Immature natural killer cell (primary cell): ENCODE results near the gene YTHDF1. TPM values are rescaled to one million over a fixed set of nuclear protein-coding genes. Genes with fewer than 3 reads are reported as not detected.

Experiments
- DNase-seq, 3 donors: peaks; one replicate each; pipeline ENCODE4 v3.0.0; 2022; ENCODE audit warnings: mixed read lengths in 1 of 3
- H3K27ac Mint-ChIP-seq, 6 donors: one replicate each; pipeline ENCODE4 v1.8.0; 2020; ENCODE audit warnings: mixed read lengths in 6 of 6, mild to moderate bottlenecking in 5 of 6, inconsistent platforms in 4 of 6, moderate library complexity in 3 of 6
- H3K27me3 Mint-ChIP-seq, 3 donors: one replicate each; pipeline ENCODE4 v1.8.0; 2020 to 2021; ENCODE audit warnings: low read depth in 3 of 3, mild to moderate bottlenecking in 3 of 3, mixed read lengths in 3 of 3, moderate library complexity in 3 of 3, inconsistent platforms in 1 of 3
- H3K36me3 Mint-ChIP-seq, 3 donors: one replicate each; pipeline ENCODE4 v1.8.0; 2020; ENCODE audit warnings: mixed read lengths in 3 of 3, inconsistent platforms in 2 of 3, mild to moderate bottlenecking in 2 of 3
- H3K4me1 Mint-ChIP-seq, 2 donors: one replicate each; pipeline ENCODE4 v1.8.0; 2020; ENCODE audit warnings: inconsistent platforms in 2 of 2, mild to moderate bottlenecking in 2 of 2, mixed read lengths in 2 of 2, moderate library complexity in 1 of 2
- H3K4me3 Mint-ChIP-seq, 5 donors: one replicate each; pipeline ENCODE4 v1.8.0; 2020; ENCODE audit warnings: mild to moderate bottlenecking in 5 of 5, mixed read lengths in 5 of 5, inconsistent platforms in 3 of 5, moderate library complexity in 3 of 5
- H3K9me3 Mint-ChIP-seq, 6 donors: one replicate each; pipeline ENCODE4 v1.8.0; 2020; ENCODE audit warnings: mild to moderate bottlenecking in 6 of 6, mixed read lengths in 6 of 6, inconsistent platforms in 4 of 6, moderate library complexity in 3 of 6
- polyA plus RNA-seq, 3 donors: library from polyadenylated mRNA; unstranded; fragments of 300-500 nt; fragmentation: Illumina TruSeq; gene quantifications; one replicate each; pipeline ENCODE4 v1.2.3, GENCODE V29; 2021

YTHDF1 gene
- polyA plus RNA-seq, 3 donors from 2014 or later, result 22.6 to 30.7 (median 24.1) TPM

GRCh38 chr20:63218701-63219446 lies 2.9 kb upstream of the YTHDF1 start:
- Mint-ChIP-seq H3K9me3 (no peaks in the 10 kb centered on the region), H3K4me1 (peaks cover 22 to 23% of the 10 kb centered on the region in 2 donors), H3K27me3 (peaks cover 5 to 9% (median 8%) of the 10 kb centered on the region in 3 donors), H3K36me3 (peaks cover 0 to 5% (median 0%) of the 10 kb centered on the region in 3 donors), H3K4me3 (no peak overlapping the region), H3K27ac (no peak overlapping the region)
- DNase-seq, result no peak

GRCh38 chr20:63217706-63218105 lies 1.8 kb upstream of the YTHDF1 start:
- no peak overlapping the region for H3K27ac Mint-ChIP-seq
- H3K36me3 Mint-ChIP-seq, result peaks cover 0 to 11% (median 3%) of the 10 kb centered on the region in 3 donors
- peak overlapping the region in 1 of 5 donors; percentile 13 for H3K4me3 Mint-ChIP-seq
- no peak for DNase-seq
- H3K4me1 Mint-ChIP-seq, result peaks cover 32 to 34% of the 10 kb centered on the region in 2 donors
- H3K9me3 Mint-ChIP-seq, result no peaks in the 10 kb centered on the region
- H3K27me3 Mint-ChIP-seq, result peaks cover 5 to 9% (median 8%) of the 10 kb centered on the region in 3 donors

GRCh38 chr20:63216849-63217471 lies 1.0 kb upstream of the YTHDF1 start:
- Mint-ChIP-seq H3K4me1 (peaks cover 39 to 41% of the 10 kb centered on the region in 2 donors), H3K27ac (peak overlapping the region; percentile 78 to 90 (median 87)), H3K9me3 (no peaks in the 10 kb centered on the region), H3K27me3 (peaks cover 5 to 9% (median 8%) of the 10 kb centered on the region in 3 donors), H3K4me3 (peak overlapping the region; percentile 83 to 89 (median 88)), H3K36me3 (peaks cover 0 to 13% (median 5%) of the 10 kb centered on the region in 3 donors)
- DNase-seq, result no peak

- peaks cover 48 to 57% of the 10 kb centered on the region in 2 donors for H3K4me1 Mint-ChIP-seq
- peak overlapping the region; percentile 79 to 95 (median 89) for H3K27ac Mint-ChIP-seq
- H3K4me3 Mint-ChIP-seq, result peak overlapping the region; percentile 88 to 91 (median 90)
- no peaks in the 10 kb centered on the region for H3K9me3 Mint-ChIP-seq
- peak in 1 of 3 donors; percentile 11 for DNase-seq
- H3K27me3 Mint-ChIP-seq, result peaks cover 5 to 9% (median 7%) of the 10 kb centered on the region in 3 donors
- H3K36me3 Mint-ChIP-seq, result peaks cover 0 to 15% (median 8%) of the 10 kb centered on the region in 3 donors
These were observed 560 bp downstream of the YTHDF1 start for GRCh38 chr20:63215101-63216040.

GRCh38 chr20:63214514-63214913 lies 1.4 kb downstream of the YTHDF1 start:
- peak overlapping the region; percentile 73 to 94 (median 82) for H3K27ac Mint-ChIP-seq
- H3K4me1 Mint-ChIP-seq, result peaks cover 56 to 65% of the 10 kb centered on the region in 2 donors
- DNase-seq, result no peak
- no peaks in the 10 kb centered on the region for H3K9me3 Mint-ChIP-seq
- peaks cover 5 to 9% (median 7%) of the 10 kb centered on the region in 3 donors for H3K27me3 Mint-ChIP-seq
- H3K4me3 Mint-ChIP-seq, result peak overlapping the region; percentile 88 to 91 (median 90)
- H3K36me3 Mint-ChIP-seq, result peaks cover 0 to 15% (median 8%) of the 10 kb centered on the region in 3 donors

GRCh38 chr20:63212792-63213191 lies 3.1 kb downstream of the YTHDF1 start:
- no peaks in the 10 kb centered on the region for H3K9me3 Mint-ChIP-seq
- no peak for DNase-seq
- H3K27me3 Mint-ChIP-seq, result peaks cover 5 to 9% (median 7%) of the 10 kb centered on the region in 3 donors
- H3K36me3 Mint-ChIP-seq, result peaks cover 0 to 18% (median 12%) of the 10 kb centered on the region in 3 donors
- peaks cover 60 to 82% of the 10 kb centered on the region in 2 donors for H3K4me1 Mint-ChIP-seq
- peak overlapping the region in 1 of 6 donors; percentile 13 for H3K27ac Mint-ChIP-seq
- H3K4me3 Mint-ChIP-seq, result peak overlapping the region in 3 of 5 donors; percentile 10 to 24 (median 11)

GRCh38 chr20:63212393-63212730 lies 3.6 kb downstream of the YTHDF1 start:
- peak overlapping the region in 2 of 6 donors; percentile 49 to 53 for H3K27ac Mint-ChIP-seq
- H3K4me3 Mint-ChIP-seq, result peak overlapping the region in 2 of 5 donors; percentile 21
- DNase-seq, result no peak
- peaks cover 60 to 83% of the 10 kb centered on the region in 2 donors for H3K4me1 Mint-ChIP-seq
- no peaks in the 10 kb centered on the region for H3K9me3 Mint-ChIP-seq
- peaks cover 5 to 9% (median 7%) of the 10 kb centered on the region in 3 donors for H3K27me3 Mint-ChIP-seq
- H3K36me3 Mint-ChIP-seq, result peaks cover 0 to 18% (median 12%) of the 10 kb centered on the region in 3 donors

- no peak for DNase-seq
- H3K4me3 Mint-ChIP-seq, result no peak overlapping the region
- H3K36me3 Mint-ChIP-seq, result peaks cover 0 to 23% (median 19%) of the 10 kb centered on the region in 3 donors
- H3K27ac Mint-ChIP-seq, result no peak overlapping the region
- peaks cover 56 to 89% of the 10 kb centered on the region in 2 donors for H3K4me1 Mint-ChIP-seq
- H3K9me3 Mint-ChIP-seq, result no peaks in the 10 kb centered on the region
- peaks cover 0 to under 1% (median 0%) of the 10 kb centered on the region in 3 donors for H3K27me3 Mint-ChIP-seq
These were observed 5.8 kb downstream of the YTHDF1 start for GRCh38 chr20:63210011-63210605.

GRCh38 chr20:63208346-63208909 lies 7.5 kb downstream of the YTHDF1 start:
- DNase-seq, result no peak
- Mint-ChIP-seq H3K9me3 (no peaks in the 10 kb centered on the region), H3K27me3 (no peaks in the 10 kb centered on the region), H3K4me1 (peaks cover 40 to 79% of the 10 kb centered on the region in 2 donors), H3K4me3 (no peak overlapping the region), H3K27ac (no peak overlapping the region), H3K36me3 (peaks cover 0 to 19% (median 13%) of the 10 kb centered on the region in 3 donors)

GRCh38 chr20:63206878-63207277 lies 9.1 kb downstream of the YTHDF1 start:
- Mint-ChIP-seq H3K4me1 (peaks cover 27 to 64% of the 10 kb centered on the region in 2 donors), H3K27ac (no peak overlapping the region), H3K4me3 (no peak overlapping the region), H3K27me3 (no peaks in the 10 kb centered on the region), H3K36me3 (peaks cover 0 to 16% (median 15%) of the 10 kb centered on the region in 3 donors), H3K9me3 (no peaks in the 10 kb centered on the region)
- no peak for DNase-seq

GRCh38 chr20:63205896-63206295 lies 10.0 kb downstream of the YTHDF1 start:
- H3K9me3 Mint-ChIP-seq, result no peaks in the 10 kb centered on the region
- H3K36me3 Mint-ChIP-seq, result peaks cover 0 to 21% (median 19%) of the 10 kb centered on the region in 3 donors
- no peaks in the 10 kb centered on the region for H3K27me3 Mint-ChIP-seq
- DNase-seq, result no peak
- peaks cover 29 to 61% of the 10 kb centered on the region in 2 donors for H3K4me1 Mint-ChIP-seq
- H3K27ac Mint-ChIP-seq, result no peak overlapping the region
- no peak overlapping the region for H3K4me3 Mint-ChIP-seq

GRCh38 chr20:63204362-63204761 lies 11.6 kb downstream of the YTHDF1 start:
- Mint-ChIP-seq H3K27ac (peak overlapping the region in 1 of 6 donors; percentile 0), H3K36me3 (peaks cover 0 to 21% (median 19%) of the 10 kb centered on the region in 3 donors), H3K27me3 (no peaks in the 10 kb centered on the region), H3K4me3 (no peak overlapping the region), H3K9me3 (no peaks in the 10 kb centered on the region), H3K4me1 (peaks cover 16 to 51% of the 10 kb centered on the region in 2 donors)
- no peak for DNase-seq
